DMS114 treated with DMSO at 0.1 percent for 48 hours (cell line): ENCODE data around the gene KRT72.

Source experiments
- DNase-seq: peaks from one replicate; lab custom pipeline; 2025; ENCODE audit not compliant: unreplicated experiment; lab: John Stamatoyannopoulos, UW

Gene KRT72

DNA sequence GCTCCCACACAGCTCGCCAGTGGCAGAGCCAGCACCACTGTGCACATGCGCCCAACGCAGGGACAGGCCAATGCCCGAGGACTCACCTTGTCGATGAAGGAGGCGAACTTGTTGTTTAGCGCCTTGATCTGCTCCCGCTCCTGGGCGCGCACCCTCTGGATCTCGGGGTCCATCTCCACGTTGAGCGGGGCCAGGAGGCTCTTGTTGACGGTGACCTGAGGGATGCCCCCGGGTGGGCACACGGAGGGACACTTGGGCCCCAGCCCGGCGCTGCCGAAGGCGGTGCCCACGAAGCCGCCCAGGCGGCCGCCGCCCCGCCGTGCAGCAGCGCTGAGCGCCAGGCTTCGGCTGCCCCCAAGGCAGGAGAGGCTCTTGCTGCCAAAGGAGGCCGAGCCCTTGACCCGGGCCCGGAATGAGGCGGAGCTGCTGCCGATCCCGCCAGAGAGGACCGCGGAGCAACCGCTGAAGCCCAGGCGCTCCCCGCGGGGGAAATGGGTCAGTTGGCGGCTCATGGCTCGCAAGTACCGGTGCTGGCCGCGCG, at the start of gene KRT72:
Gene KRT72 (minus strand): TSS at position 523 of the 541 bp plus-strand sequence. CDS start 11 bp downstream, at position 512.
- DNase-seq = no peak

DNA sequence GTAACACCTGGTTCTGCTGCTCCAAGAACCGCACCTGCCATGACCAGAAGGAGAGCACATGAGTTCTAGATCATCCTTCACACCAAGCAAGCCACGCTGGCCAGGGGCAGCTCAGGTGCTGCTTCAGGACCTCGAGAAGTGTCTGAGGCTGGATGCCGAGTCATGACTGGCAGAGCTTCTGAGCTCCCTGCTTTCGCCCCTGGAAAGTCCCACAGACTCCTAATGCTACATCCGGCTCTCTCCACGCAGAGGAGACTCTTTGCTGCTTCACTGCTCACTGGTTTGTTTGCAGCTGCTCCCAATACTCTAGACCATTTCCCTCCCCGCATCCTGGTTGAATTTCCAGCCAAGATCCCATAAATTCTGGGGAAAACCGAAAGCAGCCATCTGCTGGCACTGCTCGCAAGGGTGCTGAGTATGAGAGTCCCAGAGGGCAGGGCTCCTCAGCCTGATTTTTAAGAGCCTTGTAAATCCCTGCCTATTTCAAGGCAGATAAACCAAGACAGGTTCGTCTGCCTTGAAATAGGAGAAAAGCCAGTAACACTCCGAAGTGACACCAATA, 49.3 kb upstream of the KRT72 start:
- DNase-seq = no peak

DNA sequence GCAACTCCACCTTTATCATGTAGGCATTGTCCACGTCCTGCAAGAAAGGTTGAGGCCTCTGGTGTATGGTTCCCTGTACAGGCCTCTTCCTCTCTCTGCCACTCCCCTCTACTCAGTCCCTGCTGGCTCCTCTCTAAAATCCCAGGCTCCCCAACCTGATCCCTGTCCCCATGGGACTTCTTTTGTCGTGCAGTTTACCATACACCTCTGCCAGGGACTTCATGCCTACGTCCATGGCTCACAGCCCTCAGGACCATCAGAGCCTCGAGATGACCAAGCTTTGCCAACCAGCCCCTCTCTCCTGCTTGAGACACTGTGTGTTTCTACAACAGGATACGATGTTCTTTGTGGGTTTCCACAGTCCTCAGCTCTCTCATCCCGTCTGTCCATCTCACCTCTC, 47.8 kb upstream of the KRT72 start:
- DNase-seq = no peak

DNA sequence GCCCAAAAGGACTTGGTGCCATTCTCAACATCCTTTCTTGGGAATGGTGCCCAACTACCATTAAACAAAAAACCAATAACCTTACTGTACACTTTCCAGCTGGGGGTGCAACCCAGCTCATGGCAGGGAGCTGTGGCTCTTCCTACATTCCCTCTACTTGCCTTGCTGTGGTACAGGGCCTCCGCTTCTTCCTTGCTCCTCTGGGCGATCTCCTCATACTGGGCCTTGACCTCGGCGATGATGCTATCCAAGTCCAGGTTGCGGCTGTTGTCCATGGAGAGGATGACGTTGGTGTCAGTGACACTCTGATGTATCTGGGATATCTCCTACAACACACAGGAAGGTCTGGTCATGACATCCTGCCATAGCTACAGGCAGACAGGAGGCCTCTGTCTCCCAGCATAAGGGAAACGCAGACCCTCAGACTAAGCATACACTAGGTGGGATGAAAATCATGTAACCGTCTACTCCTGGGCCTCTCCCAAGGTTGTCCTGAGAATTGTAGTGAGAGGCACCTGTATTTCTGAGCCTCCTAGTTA, 46.8 kb upstream of the KRT72 start:
- DNase-seq = no peak

DNA sequence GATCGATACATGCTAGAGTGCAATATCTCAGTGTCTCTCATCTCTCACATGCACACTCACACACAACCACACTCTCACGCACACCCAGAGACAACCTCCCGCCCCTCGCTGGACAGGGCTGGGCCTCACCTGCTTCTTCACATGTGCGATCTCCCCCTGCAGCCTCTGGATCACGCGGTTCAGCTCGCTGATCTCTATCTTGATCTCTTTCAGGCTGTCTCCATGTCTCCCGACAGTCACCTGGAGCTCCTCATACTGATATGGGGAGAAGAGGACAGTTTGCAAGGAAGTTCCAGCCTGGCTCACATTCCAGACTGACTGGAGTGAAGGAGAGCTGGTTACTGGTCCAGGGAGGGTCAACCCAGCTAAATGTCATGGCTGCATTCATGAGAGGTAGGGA, 46.3 kb upstream of the KRT72 start:
- no peak for DNase-seq

DNA sequence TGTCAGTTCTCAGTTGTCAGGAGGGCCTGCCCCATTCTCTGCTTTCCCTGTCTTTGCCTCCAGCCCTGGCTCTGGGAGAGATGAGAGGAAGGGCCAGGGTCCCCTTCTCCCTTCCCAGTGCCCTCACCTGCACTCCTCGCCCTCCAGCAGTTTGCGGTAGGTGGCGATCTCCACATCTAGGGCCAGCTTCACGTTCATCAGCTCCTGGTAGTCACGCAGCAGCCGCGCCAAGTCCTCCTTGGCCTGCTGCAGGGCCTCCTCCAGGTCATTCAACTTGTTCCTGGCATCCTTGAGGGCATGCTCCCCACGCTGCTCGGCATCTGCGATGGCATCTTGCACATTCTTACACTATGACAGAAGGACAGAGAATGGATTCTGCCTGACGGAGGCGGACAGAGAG, 45.4 kb upstream of the KRT72 start:
- no peak for DNase-seq

DNA sequence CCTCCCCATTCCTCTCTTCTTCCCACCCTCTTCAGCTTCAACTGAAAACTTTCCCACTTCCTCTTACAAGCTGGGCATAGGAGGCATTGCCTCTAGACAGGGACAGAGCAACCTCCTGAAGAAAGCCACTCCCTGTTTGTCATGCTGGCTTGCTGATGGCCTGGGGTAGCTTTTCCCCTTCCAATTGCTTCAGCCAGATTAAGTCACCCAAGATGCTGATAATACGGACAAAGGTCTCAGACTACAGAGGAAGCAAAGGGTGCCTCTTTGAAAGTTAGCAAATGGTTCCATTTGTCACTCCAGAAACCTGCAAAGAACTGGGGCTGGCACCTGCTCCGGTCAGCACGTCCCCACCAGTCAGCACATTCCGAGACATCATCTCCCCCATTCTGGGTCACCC, 44.7 kb upstream of the KRT72 start:
- DNase-seq = no peak

DNA sequence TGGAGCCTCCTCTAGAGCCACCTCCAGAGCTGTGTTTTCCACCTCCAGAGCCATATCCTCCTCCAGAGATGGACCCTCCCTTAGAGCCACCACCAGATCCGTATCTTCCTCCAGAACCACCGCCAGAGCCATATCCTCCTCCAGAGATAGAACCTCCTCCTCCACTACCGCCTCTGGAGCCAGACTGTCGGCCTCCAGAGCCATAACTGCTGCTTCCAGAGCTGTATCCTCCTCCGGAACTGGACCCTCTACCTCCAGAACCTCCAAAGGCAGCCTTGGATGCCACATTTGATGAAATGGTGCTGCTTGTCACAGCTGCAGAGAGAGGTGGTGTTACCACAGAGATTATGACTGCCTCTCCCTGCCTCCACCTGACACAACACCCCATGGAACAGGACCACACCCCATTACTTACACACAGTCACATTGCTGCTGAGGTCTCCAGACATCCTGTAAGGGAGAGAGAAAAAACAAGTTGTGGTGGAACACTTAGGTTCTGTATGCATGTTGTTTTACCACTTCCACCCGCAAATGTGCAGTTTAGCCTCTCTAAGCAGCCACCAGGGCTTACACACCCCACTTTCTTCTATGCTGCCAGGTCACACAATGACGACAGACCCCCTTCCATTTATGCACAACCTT, 44.0 kb upstream of the KRT72 start:
- no peak for DNase-seq

DNA sequence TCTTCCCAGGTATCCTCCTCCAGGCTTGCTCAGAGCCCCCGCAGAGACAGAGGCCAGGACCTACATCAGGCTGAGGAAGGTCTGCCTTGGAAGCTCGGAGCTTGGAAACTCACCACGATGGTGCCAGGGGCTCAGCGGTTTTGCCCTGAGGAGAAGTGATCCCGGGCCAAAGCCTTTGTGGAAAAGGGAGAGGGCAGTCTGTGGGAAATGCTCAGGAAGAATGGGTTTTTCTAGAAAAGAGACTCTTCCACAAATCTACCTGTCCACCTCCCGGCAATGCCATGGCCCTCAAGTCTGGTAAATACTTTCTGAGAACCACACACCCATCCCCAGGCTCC, 42.8 kb upstream of the KRT72 start:
- DNase-seq = no peak

DNA sequence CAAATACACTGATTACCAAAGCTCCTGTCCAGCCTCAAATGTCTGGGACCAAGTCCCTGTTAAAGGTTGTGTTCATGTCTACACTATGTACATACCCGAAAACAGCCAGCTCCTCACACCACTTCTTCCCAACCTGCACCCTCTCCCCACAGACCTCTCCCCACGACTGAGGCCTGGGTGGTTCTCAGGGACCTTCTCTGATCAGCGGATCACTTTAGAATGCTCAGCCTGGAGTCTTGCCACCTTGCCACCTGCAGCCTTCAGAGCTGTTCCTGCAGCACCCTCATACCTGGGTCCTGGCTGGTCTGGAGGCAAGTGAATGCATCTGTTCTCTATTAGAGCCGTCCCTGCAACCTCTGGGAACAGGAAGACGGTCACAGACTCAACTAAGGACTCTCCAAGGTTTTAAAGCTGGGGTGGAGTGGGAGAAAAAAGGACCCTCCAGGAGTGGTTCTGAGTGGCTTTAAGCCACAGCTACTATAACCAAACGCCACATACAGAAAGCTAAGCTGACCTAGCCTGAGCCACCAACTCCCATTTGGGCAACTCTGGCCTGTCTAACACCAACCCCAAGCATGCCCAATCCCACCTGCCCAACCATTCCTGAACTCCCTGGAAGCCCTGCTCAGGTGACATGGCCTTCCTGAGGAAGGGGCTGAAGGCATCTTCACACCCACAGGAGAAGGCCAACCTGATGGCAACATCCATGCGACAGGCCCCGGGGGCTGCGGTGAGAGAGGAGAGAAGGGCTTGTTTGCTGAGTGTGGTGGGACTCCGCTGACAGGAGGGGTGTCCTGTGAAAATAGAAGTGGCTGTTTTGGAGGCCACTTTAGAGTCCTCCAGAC, 42.2 kb upstream of the KRT72 start:
- no peak for DNase-seq

DNA sequence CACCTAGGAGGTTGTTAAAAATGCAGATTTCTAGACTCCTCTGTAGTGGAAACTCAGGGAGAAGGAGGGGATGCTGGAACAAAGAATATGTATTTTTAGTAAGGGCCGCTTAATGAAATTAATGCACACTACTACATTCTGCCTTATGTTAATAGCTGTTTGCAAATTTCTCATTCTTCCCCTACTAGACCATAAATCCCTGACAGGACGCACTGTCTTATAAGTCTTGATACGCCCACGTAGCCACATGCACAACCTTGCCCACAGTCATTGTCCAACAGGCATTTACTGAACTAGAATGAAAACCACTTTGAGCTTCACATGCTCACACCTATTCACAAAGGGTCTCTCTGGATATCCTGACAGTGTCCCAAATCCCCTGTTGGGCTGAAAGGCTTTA, 40.2 kb upstream of the KRT72 start:
- no peak for DNase-seq

DNA sequence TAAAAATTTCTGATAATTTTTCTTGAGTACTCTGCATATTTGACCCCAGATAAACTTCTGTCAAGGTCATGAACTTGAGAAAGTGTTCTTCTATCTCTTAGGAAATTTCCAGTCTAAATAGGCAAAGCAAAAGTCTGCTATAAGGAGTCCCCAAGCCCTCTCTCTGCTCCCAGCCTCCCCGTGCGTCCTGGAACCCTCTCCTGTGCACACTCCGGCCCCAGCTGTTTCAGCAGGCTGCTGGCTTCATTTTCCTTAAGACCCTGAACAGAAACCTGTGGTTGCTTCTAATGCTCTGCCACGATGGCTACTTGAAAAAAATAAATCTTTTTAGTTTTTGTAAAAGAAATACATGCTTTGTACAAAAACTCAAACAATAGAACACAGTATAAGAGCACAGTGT, 36.0 kb upstream of the KRT72 start:
- DNase-seq = no peak

DNA sequence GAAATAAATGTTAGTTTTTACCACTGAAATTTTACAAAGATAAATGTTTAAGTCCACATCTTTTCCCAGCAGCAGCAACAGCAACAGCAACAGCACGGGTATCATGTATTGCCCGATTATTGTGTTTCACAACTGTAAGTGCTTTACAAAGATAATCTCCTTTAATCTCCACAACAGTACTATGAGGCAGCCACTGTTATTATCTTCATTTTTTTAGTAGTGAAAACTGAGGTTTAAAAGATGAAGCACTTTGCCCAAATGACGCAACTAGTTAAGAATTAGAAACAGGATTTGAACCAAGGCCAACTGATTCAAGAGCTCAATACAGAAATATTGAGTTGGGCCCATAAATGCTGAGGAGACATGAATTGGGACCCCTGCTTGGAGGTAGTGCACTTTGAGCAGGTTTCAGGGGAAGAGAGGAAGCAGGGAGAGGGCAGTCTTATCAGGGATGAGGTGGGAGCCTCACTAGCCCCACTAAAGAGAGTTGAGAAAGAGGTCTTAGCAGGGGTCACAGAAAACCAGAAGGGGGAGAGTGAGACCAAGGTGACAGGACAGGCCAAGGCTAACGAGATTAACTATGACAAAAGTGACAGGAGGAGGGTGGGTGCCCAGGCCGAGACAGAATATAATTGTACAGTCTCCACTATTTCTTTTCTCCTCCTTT, 35.5 kb upstream of the KRT72 start:
- no peak for DNase-seq

DNA sequence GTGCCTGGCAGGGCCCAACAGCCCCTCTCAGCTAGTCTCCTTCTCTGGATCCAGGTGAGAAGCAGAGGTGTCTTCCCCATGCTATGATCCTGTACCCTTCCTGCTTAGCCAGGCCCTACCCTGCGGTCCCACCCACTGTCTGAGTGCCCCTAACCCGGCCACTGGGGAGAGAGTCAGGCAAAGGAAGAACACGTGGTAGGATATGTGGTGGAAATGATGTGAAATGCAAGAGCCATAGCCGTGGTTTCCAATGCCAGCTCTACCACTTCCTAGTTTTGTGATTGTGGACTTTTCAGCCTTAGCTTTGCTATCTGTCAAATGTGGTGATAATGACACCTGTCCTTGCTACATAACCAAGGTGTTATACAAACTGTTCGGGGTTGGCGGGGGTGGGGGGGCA, 34.9 kb upstream of the KRT72 start:
- no peak for DNase-seq

DNA sequence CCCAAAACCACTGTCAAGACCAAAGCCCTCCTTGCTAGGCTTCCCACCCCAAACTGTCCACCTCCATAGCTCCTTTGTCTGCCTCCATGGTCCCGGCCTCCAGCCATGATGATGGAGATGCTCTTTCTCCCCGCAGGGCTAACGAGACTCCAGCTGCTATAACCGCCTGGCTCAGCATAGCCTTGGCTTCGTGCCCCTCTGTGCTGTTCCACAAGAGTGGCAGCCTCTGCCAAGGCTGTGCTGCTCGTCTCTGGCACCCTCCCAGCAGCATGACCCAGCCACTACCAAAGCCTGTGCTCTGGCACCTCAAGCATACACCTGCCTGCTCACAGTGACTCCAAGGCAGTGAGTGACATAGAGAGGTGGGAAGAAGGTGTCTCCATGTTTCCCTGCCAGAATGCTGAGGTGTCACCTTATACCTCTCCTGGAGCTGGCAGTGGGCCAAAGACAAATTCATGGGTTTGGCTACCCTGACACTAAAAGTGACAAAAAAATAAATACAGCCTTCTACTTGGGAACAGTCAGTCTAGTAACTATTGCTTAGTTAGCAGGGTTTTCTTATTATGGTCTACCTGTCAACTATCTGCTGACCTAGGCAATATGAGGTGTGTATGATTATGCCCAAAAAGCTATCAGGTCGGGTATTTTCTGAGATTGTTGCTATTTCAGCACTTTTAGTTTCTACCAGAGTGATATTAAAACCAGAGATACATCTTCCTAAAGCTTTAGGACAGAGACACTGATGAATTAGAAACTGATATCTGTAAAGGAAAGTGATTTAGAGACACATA, 33.2 kb upstream of the KRT72 start:
- no peak for DNase-seq

DNA sequence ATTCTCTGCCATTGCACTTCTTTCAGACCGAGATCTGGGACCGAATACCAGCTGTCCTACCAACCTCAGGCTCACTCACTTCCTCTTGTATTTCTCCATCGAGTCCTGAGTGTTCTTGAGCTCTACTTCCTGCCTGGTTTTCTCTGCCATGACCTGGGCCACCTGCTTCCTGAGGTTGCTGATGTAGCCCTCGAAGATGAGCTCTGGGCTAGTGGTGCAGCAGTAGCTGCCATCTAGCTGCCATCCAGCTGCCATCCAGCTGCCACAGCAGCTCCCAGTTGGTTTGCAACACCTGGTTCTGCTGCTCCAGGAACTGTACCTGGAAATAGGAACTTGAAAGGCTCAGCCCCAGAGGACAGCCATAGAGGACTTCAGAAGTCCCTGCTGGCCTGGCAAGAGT, 32.1 kb upstream of the KRT72 start:
- DNase-seq = no peak

DNA sequence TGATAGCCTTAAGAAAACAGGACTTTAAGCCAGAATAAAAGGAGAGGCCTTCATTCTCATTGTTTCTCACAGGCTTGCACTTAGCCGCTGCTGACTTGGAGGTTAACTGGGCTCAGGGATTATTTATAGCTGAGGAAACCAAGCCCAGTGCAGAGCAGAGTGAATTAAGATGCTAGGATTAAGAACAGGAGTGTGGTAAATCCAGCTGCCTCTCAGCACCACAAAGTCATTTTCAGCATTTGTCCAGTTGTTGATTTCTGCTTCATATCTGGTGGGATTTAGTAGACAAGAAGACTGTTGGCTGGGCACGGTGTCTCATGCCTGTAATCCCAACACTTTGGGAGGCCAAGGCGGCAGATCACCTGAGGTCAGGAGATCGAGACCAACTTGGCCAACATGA, 31.4 kb upstream of the KRT72 start:
- no peak for DNase-seq

DNA sequence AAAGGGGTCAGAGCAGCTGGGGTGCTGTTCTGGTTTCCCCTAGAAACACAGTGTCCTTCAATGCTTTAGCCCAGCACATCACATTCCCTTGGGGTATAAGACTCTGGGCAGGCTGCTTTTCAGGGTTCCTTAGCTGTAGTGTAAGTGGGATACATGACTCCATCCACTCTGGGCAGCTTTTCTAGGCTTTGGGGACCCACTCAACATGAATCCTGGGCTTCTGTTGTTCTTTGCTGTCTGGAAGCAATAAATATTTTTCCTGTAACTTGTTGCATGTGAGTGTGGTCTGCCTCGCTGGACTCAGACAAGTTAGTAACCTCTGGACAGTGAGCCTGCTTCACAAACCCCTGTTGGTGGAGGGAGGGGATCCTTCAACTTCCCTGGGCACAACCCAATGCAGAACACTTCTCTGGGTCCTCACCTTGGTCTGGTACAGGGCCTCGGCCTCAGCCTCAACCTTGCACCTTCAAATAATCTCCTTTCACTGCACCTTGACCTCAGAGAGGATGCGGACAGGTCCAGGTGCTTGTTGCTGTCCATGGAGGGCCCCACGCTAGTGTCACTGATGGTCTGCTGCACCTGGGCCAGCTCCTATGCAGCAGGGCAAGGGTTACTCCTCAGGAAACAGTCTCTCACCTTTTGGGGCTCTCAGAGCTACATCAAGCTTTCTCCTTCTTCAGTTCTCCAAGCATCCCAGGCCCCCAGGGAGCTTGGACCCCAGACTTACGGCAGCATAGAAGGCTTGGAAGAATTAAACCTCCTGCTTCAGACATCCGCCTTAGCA, 30.6 kb upstream of the KRT72 start:
- DNase-seq = no peak

DNA sequence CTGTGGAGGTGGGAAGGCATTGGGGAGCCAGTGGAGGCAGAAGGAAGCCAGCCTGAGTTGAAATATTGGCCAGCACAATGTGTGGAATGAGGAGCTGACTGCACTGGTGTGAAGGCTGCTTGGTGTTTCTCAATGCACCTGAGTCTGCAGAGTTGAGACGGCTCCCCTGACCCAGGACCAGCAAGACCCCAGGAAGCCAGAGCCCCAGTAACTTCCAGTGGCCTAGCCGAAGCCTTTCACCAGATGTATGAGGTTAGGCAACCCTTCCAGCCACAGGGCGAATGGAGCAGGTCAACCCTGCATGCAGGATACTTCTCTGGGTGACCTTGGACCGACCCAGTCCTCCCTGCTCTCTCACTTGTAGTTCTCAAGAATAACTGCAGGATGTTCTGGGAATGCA, 30.0 kb upstream of the KRT72 start:
- DNase-seq = no peak
